ENCODE data around the gene BEND3.

Gene BEND3

DNA sequence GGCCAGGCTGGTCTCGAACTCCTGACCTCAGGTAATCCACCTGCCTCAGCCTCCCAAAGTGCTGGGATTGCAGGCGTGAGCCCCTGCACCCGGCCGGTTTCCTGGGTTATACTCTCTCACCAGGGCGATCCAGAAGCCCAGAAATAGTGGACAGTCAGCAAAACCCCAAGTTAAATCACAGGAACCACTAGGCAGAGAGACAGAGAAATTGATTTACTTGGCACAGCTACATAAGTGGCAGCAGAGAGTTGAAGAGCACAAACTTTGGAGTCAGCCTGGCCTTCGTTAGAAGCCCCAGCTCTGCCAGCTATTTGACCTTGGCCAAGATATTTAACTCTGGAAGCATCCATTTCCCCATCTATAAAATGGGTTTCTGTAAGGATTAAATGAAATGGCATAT lies 54.6 kb downstream of the BEND3 start:
- POLR2A ChIA-PET = interaction anchor here (1.1 kb wide), 1 partner anchor 55 kb away, joined by 3 read pairs; no protein-coding TSS in a partner anchor
- DNase-seq (ENCODE audit: extremely low spot score) = no peak
- no peak for TF ChIP-seq L3MBTL2 (conservative IDR thresholded peaks at IDR 0.05)
- TF ChIP-seq HDGF (IDR thresholded peaks at IDR 0.05; ENCODE audit: borderline replicate concordance) = no peak
- TF ChIP-seq FOXA1 (IDR thresholded peaks at IDR 0.05) = no peak
- CTCF ChIA-PET = no interaction called here

DNA sequence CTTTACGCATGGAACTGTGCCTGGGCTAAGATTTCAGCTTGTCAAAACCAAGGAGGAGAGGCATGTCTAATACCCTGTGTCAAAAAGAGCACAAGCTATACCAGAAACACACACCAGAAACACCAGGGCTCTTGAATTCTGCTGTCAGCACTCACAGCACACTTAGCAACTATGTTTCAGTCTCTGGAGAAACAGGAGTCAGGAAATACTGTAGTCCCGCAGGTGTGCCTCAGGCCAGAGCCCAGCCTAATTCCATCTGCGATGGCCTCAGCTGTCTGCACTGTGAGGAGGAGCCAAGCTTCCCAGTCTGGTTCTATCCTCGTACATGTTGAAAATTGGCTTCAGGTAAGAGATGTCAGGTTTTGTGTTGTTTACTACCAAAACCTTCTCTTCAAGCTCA lies 55.7 kb downstream of the BEND3 start:
- ChIA-PET POLR2A (no interaction called here), CTCF (no interaction called here)
- DNase-seq (ENCODE audit: extremely low spot score) = no peak
- no peak for TF ChIP-seq FOXK2 (IDR thresholded peaks at IDR 0.05)
- TF ChIP-seq, protein P1, sequence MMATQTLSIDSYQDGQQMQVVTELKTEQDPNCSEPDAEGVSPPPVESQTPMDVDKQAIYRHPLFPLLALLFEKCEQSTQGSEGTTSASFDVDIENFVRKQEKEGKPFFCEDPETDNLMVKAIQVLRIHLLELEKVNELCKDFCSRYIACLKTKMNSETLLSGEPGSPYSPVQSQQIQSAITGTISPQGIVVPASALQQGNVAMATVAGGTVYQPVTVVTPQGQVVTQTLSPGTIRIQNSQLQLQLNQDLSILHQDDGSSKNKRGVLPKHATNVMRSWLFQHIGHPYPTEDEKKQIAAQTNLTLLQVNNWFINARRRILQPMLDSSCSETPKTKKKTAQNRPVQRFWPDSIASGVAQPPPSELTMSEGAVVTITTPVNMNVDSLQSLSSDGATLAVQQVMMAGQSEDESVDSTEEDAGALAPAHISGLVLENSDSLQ (IDR thresholded peaks at IDR 0.05) = no peak
- no peak for TF ChIP-seq ELF4 (IDR thresholded peaks at IDR 0.05)
- no peak for TF ChIP-seq LEF1 (IDR thresholded peaks at IDR 0.05; ENCODE audit: borderline replicate concordance)
- no peak for TF ChIP-seq ZNF384 (IDR thresholded peaks at IDR 0.05)
- no peak for TF ChIP-seq BHLHE40 (IDR thresholded peaks at IDR 0.05; ENCODE audit: borderline replicate concordance)
- no peak for TF ChIP-seq FOXM1 (IDR thresholded peaks at IDR 0.05; ENCODE audit: borderline replicate concordance)
- no peak for TF ChIP-seq SP1 (IDR thresholded peaks at IDR 0.05)
- no peak for TF ChIP-seq CTBP1 (IDR thresholded peaks at IDR 0.05; ENCODE audit: borderline replicate concordance)
- no peak for TF ChIP-seq ARNT (IDR thresholded peaks at IDR 0.05)
- no peak for TF ChIP-seq SUZ12 (IDR thresholded peaks at IDR 0.05)
- TF ChIP-seq L3MBTL2 (conservative IDR thresholded peaks at IDR 0.05) = no peak
- no peak for TF ChIP-seq NFRKB (IDR thresholded peaks at IDR 0.05)
- no peak for TF ChIP-seq HDGF (IDR thresholded peaks at IDR 0.05; ENCODE audit: borderline replicate concordance)
- no peak for TF ChIP-seq FOXA1 (IDR thresholded peaks at IDR 0.05)
- no peak for TF ChIP-seq TARDBP (IDR thresholded peaks at IDR 0.05)

DNA sequence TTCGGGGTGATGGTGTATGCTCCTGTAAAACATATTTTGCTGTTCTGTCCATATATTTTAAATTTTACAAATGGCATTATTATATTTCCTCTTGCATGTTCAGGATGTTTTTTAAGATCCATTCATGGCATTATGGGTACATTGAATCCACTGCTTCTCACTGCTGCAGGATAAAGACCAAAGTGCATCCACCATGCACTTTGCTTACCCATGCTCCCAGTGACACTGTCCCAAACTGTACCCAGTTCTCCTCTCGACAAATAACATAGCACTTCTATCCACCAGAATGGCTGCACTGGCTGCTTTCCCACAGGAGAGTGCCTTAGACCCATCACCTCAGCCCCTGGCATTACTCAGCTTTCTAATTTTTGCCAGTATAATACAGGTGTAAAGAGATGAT lies 57.6 kb downstream of the BEND3 start:
- POLR2A ChIA-PET = no interaction called here
- CTCF ChIA-PET = interaction anchor here (0.5 kb wide), 1 partner anchor 10 kb away, joined by 3 read pairs; no protein-coding TSS in a partner anchor
- no peak for DNase-seq (ENCODE audit: extremely low spot score)
- TF ChIP-seq, protein P1 (IDR thresholded peaks at IDR 0.05) = no peak
- TF ChIP-seq BHLHE40 (IDR thresholded peaks at IDR 0.05; ENCODE audit: borderline replicate concordance) (no peak), CTBP1 (IDR thresholded peaks at IDR 0.05; ENCODE audit: borderline replicate concordance) (no peak), TARDBP (IDR thresholded peaks at IDR 0.05) (no peak), SUZ12 (IDR thresholded peaks at IDR 0.05) (no peak), SP1 (IDR thresholded peaks at IDR 0.05) (no peak), ARNT (IDR thresholded peaks at IDR 0.05) (no peak), NFRKB (IDR thresholded peaks at IDR 0.05) (no peak), ELF4 (IDR thresholded peaks at IDR 0.05) (no peak), FOXK2 (IDR thresholded peaks at IDR 0.05) (no peak)

DNA sequence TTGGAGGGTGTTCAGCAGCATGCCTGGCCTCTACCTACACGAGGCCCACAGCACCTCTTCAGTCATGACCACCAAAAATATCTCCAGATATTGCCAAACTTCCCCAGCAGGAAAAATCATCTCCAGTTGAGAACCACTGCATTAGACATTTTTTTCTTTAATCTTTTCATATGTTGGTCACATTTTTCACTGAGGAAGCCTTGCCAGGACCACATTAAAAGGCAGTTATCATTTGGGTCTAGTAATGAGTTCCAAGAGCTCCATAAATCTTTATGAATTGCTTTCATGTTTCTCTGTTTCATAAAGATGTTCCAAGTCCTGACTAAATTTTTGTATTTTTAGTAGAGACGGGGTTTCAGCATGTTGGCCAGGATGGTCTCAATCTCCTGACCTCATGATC lies 58.5 kb downstream of the BEND3 start:
- no peak for DNase-seq (ENCODE audit: extremely low spot score)
- CTCF ChIA-PET = interaction anchor here (0.6 kb wide), 1 partner anchor 50 kb away, joined by 3 read pairs; no protein-coding TSS in a partner anchor
- POLR2A ChIA-PET = no interaction called here
- TF ChIP-seq, protein P1 (IDR thresholded peaks at IDR 0.05) = no peak
- no peak for TF ChIP-seq ARNT (IDR thresholded peaks at IDR 0.05)

DNA sequence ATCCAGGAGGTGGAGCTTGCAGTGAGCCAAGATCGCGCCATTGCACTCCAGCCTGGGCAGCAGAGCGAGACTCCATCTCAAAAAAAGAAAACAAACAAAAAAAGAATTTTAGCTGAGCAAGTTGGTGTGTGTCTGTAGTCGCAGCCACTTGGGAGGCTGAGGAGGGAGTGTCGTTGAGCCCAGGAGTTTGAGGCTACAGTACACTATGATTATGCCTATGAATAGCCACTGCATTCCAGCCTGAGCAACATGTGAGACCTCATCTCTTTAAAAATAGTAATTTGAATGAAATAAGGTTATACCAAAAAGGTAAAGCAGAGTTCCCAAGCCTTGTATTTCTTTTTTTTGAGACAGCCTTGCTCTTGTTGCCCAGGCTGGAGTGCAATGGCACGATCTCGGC lies 67.5 kb downstream of the BEND3 start:
- ChIA-PET POLR2A (no interaction called here), CTCF (no interaction called here)
- TF ChIP-seq L3MBTL2 (conservative IDR thresholded peaks at IDR 0.05) (no peak), ARNT (IDR thresholded peaks at IDR 0.05) (no peak), ELF4 (IDR thresholded peaks at IDR 0.05) (no peak)
- no peak for DNase-seq (ENCODE audit: extremely low spot score)

DNA sequence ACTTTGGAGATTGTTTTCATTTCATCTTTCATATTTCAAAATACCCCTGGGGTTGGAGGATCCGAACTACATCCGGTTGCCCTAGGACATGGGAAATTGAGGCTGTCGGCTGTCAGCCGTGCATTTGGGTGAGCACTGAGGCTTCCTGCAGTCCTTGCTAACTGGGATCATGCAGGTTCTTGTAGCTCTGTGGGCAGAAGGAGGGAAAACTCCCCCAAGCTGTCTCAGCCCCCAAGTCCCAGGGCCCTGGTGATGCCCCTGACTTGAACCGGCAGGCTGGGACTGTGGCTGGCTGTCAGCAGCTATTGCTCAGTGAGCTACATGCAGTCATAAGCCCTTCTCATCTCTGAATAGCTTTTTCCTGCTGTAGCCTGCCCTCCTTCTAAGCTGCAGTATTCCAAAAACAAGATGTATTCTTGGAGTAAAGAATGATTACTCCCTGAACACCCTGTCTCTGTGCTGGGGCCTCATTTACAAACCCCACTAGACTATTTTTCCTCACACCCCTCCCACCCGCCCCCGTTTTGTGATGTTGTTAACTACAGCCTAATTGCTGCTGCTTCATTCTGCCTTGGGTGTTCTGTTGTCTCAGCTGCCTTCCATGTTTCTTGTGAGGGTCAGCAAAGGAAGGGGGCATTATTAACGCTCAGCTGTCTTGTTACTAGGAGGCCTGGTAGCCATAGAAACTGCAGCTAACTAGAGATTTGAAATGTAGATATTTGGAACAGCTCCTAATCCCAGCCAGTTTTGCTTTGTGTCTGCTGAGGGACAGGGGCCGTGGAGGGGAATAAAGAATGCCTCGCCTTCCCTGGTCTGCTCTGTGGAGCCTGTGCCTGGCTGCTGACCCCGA lies 69.3 kb downstream of the BEND3 start:
- TF ChIP-seq FOXA1 (IDR thresholded peaks at IDR 0.05) (no peak), ELF4 (IDR thresholded peaks at IDR 0.05) (no peak), ZNF384 (IDR thresholded peaks at IDR 0.05) (no peak), NFRKB (IDR thresholded peaks at IDR 0.05) (no peak), CTBP1 (IDR thresholded peaks at IDR 0.05; ENCODE audit: borderline replicate concordance) (no peak), L3MBTL2 (conservative IDR thresholded peaks at IDR 0.05) (no peak), LEF1 (IDR thresholded peaks at IDR 0.05; ENCODE audit: borderline replicate concordance) (no peak), TARDBP (IDR thresholded peaks at IDR 0.05) (no peak), SP1 (IDR thresholded peaks at IDR 0.05) (no peak), FOXK2 (IDR thresholded peaks at IDR 0.05) (no peak), SUZ12 (IDR thresholded peaks at IDR 0.05) (no peak), FOXM1 (IDR thresholded peaks at IDR 0.05; ENCODE audit: borderline replicate concordance) (no peak), BHLHE40 (IDR thresholded peaks at IDR 0.05; ENCODE audit: borderline replicate concordance) (no peak), ARNT (IDR thresholded peaks at IDR 0.05) (no peak)
- TF ChIP-seq, protein P1 (IDR thresholded peaks at IDR 0.05) = no peak
- no peak for DNase-seq (ENCODE audit: extremely low spot score)
- POLR2A ChIA-PET = no interaction called here
- CTCF ChIA-PET = interaction anchor here (0.6 kb wide), 1 partner anchor 68 kb away, joined by 3 read pairs; no protein-coding TSS in a partner anchor
